Heart right ventricle (tissue), 16 donors: ENCODE measurements around the gene PARN. TPM values are rescaled to one million over a fixed set of nuclear protein-coding genes. Genes with fewer than 3 reads are reported as not detected.

Experiments
- ATAC-seq, 8 donors: fragments of 200-7000 bp; cut with Tn5 transposase; one replicate each; pipeline ENCODE4 v1.9.1; 2020; ENCODE audit warnings: mild to moderate bottlenecking in 8 of 8, moderate library complexity in 8 of 8, moderate number of reproducible peaks in 1 of 8
- DNase-seq, 2 donors: peaks; one replicate each; pipeline ENCODE4 v3.0.0-alpha.2; 2020
- H3K27ac ChIP-seq, 10 donors: fragments of 200-600 bp; sonication (generic) in 2 of 10; one replicate each; pipeline versions ENCODE4 v1.5.0 to v1.8.0; 2020 to 2022; ENCODE audit warnings: mild to moderate bottlenecking in 3 of 10
- H3K27me3 ChIP-seq, 7 donors: fragments of 200-600 bp; one replicate each; pipeline ENCODE4 v1.8.0; 2021 to 2022; ENCODE audit warnings: mild to moderate bottlenecking in 2 of 7
- H3K36me3 ChIP-seq, 9 donors: fragments of 200-600 bp; sonication (generic) in 1 of 9; one replicate each; pipeline versions ENCODE4 v1.5.0 to v1.8.0; 2020 to 2022; ENCODE audit warnings: mild to moderate bottlenecking in 2 of 9
- H3K4me1 ChIP-seq, 9 donors: fragments of 200-600 bp; sonication (generic) in 1 of 9; one replicate each; pipeline versions ENCODE4 v1.5.0 to v1.8.0; 2020 to 2022; ENCODE audit warnings: mild to moderate bottlenecking in 4 of 9
- H3K4me3 ChIP-seq, 10 donors: fragments of 200-600 bp; sonication (generic) in 2 of 10; one replicate each; pipeline versions ENCODE4 v1.5.0 to v1.8.0; 2020 to 2022; ENCODE audit warnings: mild to moderate bottlenecking in 7 of 10, moderate library complexity in 2 of 10
- H3K9me3 ChIP-seq, 11 donors: fragments of 200-600 bp in 10 of 11; sonication (generic) in 2 of 11; one replicate each; pipeline versions ENCODE4 v1.5.0 to v1.8.0; 2013 to 2022; ENCODE audit warnings: mild to moderate bottlenecking in 2 of 11, control low read depth in 1 of 11, moderate library complexity in 1 of 11
- WGBS, 2 donors: extraction: QIAGEN DNeasy Blood & Tissue Kit; methylation state at CpG; one replicate each; pipeline ENCODE4 v1.1.7; 2013; ENCODE audit warnings: inconsistent platforms in 1 of 2; 5-methylcytosine and 5-hydroxymethylcytosine counted together
- intact Hi-C, 10 donors: fragments of 100-400 bp; cut with DNase I; formaldehyde crosslinking; loops; one replicate each; pipeline versions ENCODE4 v1.11.1 to v1.14.2; 2022
- polyA plus RNA-seq, 2 donors: library from polyadenylated mRNA; stranded (reverse); fragments of 200-250 nt; gene quantifications; one replicate each; pipeline ENCODE4 v1.2.3, GENCODE V29; 2013
- total RNA-seq, 10 donors: library from RNA; stranded (reverse); fragmentation: NEBNext Ultra II Directional in 3 of 10; extraction: Animal tissue kit (Norgen Biotek cat#: 25700) in 3 of 10; gene quantifications; one replicate each; pipeline versions ENCODE4 v1.2.1 to v1.2.4, GENCODE V29; 2021 to 2023
- TF ChIP-seq, protein P1 (sequence below), 9 donors: fragments of 200-600 bp; sonication (generic) in 2 of 9; IDR thresholded peaks; one replicate each; pipeline versions ENCODE4 v1.5.0 to v1.8.0; 2021 to 2022; ENCODE audit warnings: antibody characterized with exemption in 9 of 9, mild to moderate bottlenecking in 5 of 9, moderate library complexity in 1 of 9
- donor health status: Arrhythmogenic right ventricular cardiomyopathy.
- donor health status: ischemic (EF 13 %, LVEDD 7.1; RV severe dilation, severe dysfunction).
- donor health status: healthy with polysubstance abuse.
- donor health status: DM: no; HTN: yes; CAD: no.
- donor health status: DM: no; HTN: no; CAD: no.
- donor health status: ischemic (EF 25% LVEDD 6.9; RV normal size, moderate dysfunction).
- donor health status: ischemic (EF 25% LVEDD 5.7; RV mildly dilated, moderate dysfunction).
- donor health status: healthy.
- donor health status: DM: yes; HTN: yes; CAD: no.
- donor health status: Ischemic cardiomyopathy.
- donor health status: ischemic (EF 35%, LVEDD 5.7; RV mildly dilated, moderate dysfunction).
- donor health status: nonischemic (EF 11% LVEDD 7.7; RV severe dilation, severe dysfunction).
- donor health status: DM: yes; HTN: yes; CAD: no.
- donor health status: PGD.
- donor health status: ischemic (EF 29% LVEDD 5.4; RV normal size, mild dysfunction).
- donor health status: nonischemic (EF 23%, LVEDD 6.1; RV moderate dilation, normal function).

The PARN gene
- total and polyA plus RNA-seq, 12 donors = 7.0 to 25.3 (median 22.8) TPM

- TF ChIP-seq, protein P1, sequence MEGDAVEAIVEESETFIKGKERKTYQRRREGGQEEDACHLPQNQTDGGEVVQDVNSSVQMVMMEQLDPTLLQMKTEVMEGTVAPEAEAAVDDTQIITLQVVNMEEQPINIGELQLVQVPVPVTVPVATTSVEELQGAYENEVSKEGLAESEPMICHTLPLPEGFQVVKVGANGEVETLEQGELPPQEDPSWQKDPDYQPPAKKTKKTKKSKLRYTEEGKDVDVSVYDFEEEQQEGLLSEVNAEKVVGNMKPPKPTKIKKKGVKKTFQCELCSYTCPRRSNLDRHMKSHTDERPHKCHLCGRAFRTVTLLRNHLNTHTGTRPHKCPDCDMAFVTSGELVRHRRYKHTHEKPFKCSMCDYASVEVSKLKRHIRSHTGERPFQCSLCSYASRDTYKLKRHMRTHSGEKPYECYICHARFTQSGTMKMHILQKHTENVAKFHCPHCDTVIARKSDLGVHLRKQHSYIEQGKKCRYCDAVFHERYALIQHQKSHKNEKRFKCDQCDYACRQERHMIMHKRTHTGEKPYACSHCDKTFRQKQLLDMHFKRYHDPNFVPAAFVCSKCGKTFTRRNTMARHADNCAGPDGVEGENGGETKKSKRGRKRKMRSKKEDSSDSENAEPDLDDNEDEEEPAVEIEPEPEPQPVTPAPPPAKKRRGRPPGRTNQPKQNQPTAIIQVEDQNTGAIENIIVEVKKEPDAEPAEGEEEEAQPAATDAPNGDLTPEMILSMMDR (IDR thresholded peaks at IDR 0.05) = no peak
- Histone ChIP-seq H3K4me3 (no peak overlapping the region), H3K4me1 (no peaks in the 10 kb centered on the region), H3K36me3 (peaks cover 0 to 100% (median 51%) of the 10 kb centered on the region in 9 donors), H3K27ac (no peak overlapping the region), H3K27me3 (no peaks in the 10 kb centered on the region), H3K9me3 (no peaks in the 10 kb centered on the region)
- 95 to 97% methylated on average over 4 of the region's 4 CpGs for WGBS, 2 donors
- intact Hi-C loops = loop anchor here in 2 of 10 donors (10.0 kb wide), 2 partner anchors 61 to 351 kb away; no protein-coding TSS in a partner anchor
- ATAC-seq (no peak), DNase-seq (no peak)
Observed at GRCh38 chr16:14616280-14616679, 13.8 kb downstream of the PARN start.

DNA sequence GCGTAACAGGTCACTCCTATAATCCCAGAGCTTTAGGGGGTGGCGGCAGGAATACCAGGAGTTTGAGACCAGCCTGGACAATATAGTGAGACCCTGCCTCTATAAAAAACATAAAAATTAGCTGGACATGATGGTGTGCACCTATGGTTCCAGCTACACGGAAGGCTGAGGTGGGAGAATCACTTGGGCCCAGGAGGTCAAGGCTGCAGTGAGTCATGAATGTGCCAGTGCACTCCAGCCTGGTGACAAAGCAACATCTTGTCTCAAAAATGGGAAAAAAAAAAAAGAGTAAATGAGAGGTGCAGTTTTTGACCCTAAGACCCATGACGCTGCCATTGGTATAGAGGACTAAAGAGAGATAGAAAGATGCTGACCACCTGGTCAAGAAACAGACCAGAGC, 16.1 kb downstream of the PARN start:
- DNase-seq (no peak), ATAC-seq (no peak)
- intact Hi-C loops = loop anchor here in 2 of 10 donors (10.0 kb wide), 2 partner anchors 59 to 349 kb away; no protein-coding TSS in a partner anchor
- Histone ChIP-seq H3K9me3 (no peaks in the 10 kb centered on the region), H3K4me3 (no peak overlapping the region), H3K4me1 (no peaks in the 10 kb centered on the region), H3K27me3 (no peaks in the 10 kb centered on the region), H3K36me3 (peaks cover 0 to 100% (median 60%) of the 10 kb centered on the region in 9 donors), H3K27ac (no peak overlapping the region)
- TF ChIP-seq, protein P1 (IDR thresholded peaks at IDR 0.05) = no peak
- WGBS, 2 donors = 94 to 97% methylated on average over 4 of the region's 4 CpGs

DNA sequence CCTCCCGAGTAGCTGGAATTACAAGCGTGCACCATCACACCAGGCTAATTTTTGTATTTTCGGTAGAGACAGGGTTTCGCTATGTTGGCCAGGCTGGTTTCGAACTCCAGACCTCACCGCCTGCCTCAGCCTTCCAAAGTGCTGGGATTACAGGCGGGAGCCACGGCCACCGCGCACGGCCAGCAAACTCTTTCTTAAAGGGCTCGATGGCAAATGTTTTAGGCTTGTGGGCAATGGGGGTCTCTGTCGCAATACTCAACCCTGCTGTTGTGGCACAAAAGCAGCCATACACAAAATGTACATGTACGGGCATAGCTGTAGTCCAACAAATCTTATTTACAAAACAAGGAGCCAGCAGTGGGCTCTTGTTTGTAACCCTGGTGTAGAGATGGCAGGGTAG, 18.4 kb downstream of the PARN start:
- Histone ChIP-seq H3K4me3 (no peak overlapping the region), H3K4me1 (no peaks in the 10 kb centered on the region), H3K9me3 (no peaks in the 10 kb centered on the region), H3K27me3 (no peaks in the 10 kb centered on the region), H3K27ac (no peak overlapping the region), H3K36me3 (peaks cover 0 to 100% (median 66%) of the 10 kb centered on the region in 9 donors)
- TF ChIP-seq, protein P1 (IDR thresholded peaks at IDR 0.05) = no peak
- WGBS, 2 donors = 97 to 98% methylated on average over 14 of the region's 14 CpGs
- no peak for ATAC-seq
- no peak for DNase-seq
- intact Hi-C loops = loop anchor here in 2 of 10 donors (10.0 kb wide), 2 partner anchors 57 to 347 kb away; no protein-coding TSS in a partner anchor

DNA sequence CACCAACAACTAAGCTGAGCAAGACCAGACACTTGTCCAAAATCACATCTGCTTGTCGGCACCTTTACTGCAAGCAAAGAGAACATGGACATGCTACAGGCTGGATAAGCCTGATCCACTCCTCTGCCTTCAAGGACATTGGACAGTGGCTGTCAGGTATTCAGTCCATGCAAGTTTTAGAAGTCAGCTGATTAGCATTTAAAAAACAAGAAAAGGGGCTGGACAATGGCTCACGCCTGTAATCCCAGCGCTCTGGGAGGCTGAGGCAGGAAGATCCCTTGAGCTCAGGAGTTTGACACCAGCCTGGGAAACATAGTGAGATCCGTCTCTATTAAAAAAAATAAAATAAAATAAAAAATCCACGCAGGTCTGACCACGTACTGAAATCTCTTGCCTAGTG, 20.3 kb downstream of the PARN start:
- WGBS, 2 donors = 93 to 96% methylated on average over 6 of the region's 6 CpGs

More for the DNA sequence above, 20.3 kb downstream of the PARN start:
- H3K36me3 ChIP-seq = peaks cover 0 to 100% (median 74%) of the 10 kb centered on the region in 9 donors
- no peak for DNase-seq
- intact Hi-C loops = loop anchor here in 2 of 10 donors (10.0 kb wide), 2 partner anchors 55 to 345 kb away; no protein-coding TSS in a partner anchor
- H3K9me3 ChIP-seq = no peaks in the 10 kb centered on the region
- no peak overlapping the region for H3K27ac ChIP-seq
- no peaks in the 10 kb centered on the region for H3K4me1 ChIP-seq
- no peaks in the 10 kb centered on the region for H3K27me3 ChIP-seq
- TF ChIP-seq, protein P1 (IDR thresholded peaks at IDR 0.05) = no peak
- no peak for ATAC-seq
- H3K4me3 ChIP-seq = no peak overlapping the region
